OCI-LY7 (cell line): Measurements from ENCODE around the gene TRAF3.

Experiments used
- CTCF ChIP-seq: fragments of 200-600 bp; sonication (generic); conservative IDR thresholded peaks from 2 replicates; pipeline ENCODE4 v1.5.1; 2014; ENCODE audit warnings: mild to moderate bottlenecking, antibody characterized with exemption, low read length, moderate library complexity, mixed read lengths
- EZH2phosphoT487 ChIP-seq: fragments of 200-600 bp; sonication (generic); IDR thresholded peaks from 2 replicates; pipeline ENCODE4 v1.6.1; 2018; ENCODE audit warnings: low read depth, borderline replicate concordance, mild to moderate bottlenecking, mixed run types, antibody characterized with exemption, low read length, moderate library complexity, mixed read lengths

GRCh38 chr14:102898298-102898697 lies 121.0 kb downstream of the TRAF3 start:
- no peak for TF ChIP-seq CTCF
- no peak for TF ChIP-seq EZH2phosphoT487
